ENCODE results near the gene PRPS1.

PRPS1 gene

DNA sequence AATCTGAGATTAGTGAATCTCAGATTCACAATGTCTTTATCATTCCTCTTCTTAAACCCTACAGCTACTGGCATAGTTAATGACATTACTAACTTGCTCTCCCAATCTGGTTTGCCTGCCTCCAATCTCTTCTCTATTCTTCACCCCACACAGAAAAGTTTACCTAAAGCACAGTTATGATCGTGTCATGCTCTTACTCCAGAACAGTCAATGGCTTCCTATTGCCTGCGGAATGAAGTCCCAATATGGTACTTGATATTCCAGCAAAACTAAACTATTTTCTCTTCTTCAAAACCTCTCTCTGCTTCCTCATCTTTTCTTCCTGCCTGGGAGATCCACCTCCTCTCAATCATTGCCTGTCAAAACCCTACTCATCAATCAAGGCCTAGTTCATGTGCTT, 3.4 kb upstream of the PRPS1 start:
- H3K4me1 ChIP-seq (ENCODE audit: low read length), result peaks cover 9% of the 10 kb centered on the region
- no peak overlapping the region for H3K27ac ChIP-seq (ENCODE audit: low read length)
- peaks cover 10% of the 10 kb centered on the region for H4K20me1 ChIP-seq (ENCODE audit: insufficient read depth, low read length)
- no peak overlapping the region for H3K9ac ChIP-seq (ENCODE audit: low read length)
- H3K27me3 ChIP-seq (ENCODE audit: low read depth, low read length), result no peaks in the 10 kb centered on the region
- TF ChIP-seq, protein P1, sequence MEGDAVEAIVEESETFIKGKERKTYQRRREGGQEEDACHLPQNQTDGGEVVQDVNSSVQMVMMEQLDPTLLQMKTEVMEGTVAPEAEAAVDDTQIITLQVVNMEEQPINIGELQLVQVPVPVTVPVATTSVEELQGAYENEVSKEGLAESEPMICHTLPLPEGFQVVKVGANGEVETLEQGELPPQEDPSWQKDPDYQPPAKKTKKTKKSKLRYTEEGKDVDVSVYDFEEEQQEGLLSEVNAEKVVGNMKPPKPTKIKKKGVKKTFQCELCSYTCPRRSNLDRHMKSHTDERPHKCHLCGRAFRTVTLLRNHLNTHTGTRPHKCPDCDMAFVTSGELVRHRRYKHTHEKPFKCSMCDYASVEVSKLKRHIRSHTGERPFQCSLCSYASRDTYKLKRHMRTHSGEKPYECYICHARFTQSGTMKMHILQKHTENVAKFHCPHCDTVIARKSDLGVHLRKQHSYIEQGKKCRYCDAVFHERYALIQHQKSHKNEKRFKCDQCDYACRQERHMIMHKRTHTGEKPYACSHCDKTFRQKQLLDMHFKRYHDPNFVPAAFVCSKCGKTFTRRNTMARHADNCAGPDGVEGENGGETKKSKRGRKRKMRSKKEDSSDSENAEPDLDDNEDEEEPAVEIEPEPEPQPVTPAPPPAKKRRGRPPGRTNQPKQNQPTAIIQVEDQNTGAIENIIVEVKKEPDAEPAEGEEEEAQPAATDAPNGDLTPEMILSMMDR (IDR thresholded peaks at IDR 0.05; ENCODE audit: low read depth, low read length), result no peak
- TF ChIP-seq EZH2phosphoT487 (IDR thresholded peaks at IDR 0.05; ENCODE audit: low read depth), result no peak
- H2AFZ ChIP-seq (ENCODE audit: low read depth, low read length), result no peak overlapping the region
- no peak overlapping the region for H3K4me2 ChIP-seq (ENCODE audit: low read length)
- H3K9me3 ChIP-seq (ENCODE audit: insufficient read depth, low read length), result no peaks in the 10 kb centered on the region
- H3K4me3 ChIP-seq (ENCODE audit: low read length), result no peak overlapping the region
- no peaks in the 10 kb centered on the region for H3K36me3 ChIP-seq (replicated peaks; ENCODE audit: low read depth, low read length)
- peaks cover 15% of the 10 kb centered on the region for H3K79me2 ChIP-seq (ENCODE audit: low read length)

DNA sequence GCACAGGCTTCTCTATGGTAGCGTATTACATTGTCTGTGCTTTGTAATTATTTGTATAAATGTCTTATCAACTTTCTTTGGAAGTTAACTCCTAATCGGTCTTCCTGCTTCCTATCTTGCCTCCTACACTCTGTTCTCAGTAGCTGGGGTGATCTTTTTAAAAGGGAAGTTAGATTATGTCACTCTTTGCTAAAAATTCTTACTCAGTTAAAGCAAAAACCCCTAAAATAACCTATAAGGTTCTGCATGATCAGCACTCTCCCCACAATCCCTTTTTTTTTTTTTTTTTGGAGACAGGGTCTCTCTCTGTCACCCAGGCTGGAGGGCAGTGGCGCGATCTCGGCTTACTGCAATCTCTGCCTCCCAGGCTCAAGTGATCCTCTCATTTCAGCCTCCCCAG, 2.6 kb upstream of the PRPS1 start:
- Histone ChIP-seq H3K4me2 (ENCODE audit: low read length) (no peak overlapping the region), H3K9ac (ENCODE audit: low read length) (no peak overlapping the region), H3K27ac (ENCODE audit: low read length) (no peak overlapping the region)

DNA sequence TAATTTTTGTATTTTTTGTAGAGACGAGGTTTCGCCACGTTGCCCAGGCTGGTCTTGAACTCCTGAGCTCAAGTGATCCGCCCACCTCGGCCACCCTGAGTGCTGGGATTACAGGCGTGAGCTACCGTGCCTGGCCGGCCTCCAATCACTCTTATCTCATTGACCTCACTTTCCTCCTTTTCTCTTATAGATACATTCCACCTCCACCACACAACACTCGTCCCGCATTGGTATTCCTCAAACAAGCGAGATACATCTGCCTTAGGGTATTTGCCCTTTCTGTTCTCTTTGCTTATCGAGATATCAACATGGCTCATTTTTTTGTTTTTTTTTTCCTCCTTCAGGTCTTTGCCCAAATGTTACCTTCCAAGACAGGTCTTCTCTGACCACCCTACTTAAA, 1.8 kb upstream of the PRPS1 start:
- no peaks in the 10 kb centered on the region for H3K36me3 ChIP-seq (replicated peaks; ENCODE audit: low read depth, low read length)
- H3K4me1 ChIP-seq (ENCODE audit: low read length), result peaks cover 15% of the 10 kb centered on the region
- no peak overlapping the region for H3K4me3 ChIP-seq (ENCODE audit: low read length)
- H3K4me2 ChIP-seq (ENCODE audit: low read length), result no peak overlapping the region
- H3K27me3 ChIP-seq (ENCODE audit: low read depth, low read length), result no peaks in the 10 kb centered on the region
- H3K27ac ChIP-seq (ENCODE audit: low read length), result no peak overlapping the region
- TF ChIP-seq, protein P1 (IDR thresholded peaks at IDR 0.05; ENCODE audit: low read depth, low read length), result no peak
- no peak for TF ChIP-seq EZH2phosphoT487 (IDR thresholded peaks at IDR 0.05; ENCODE audit: low read depth)
- no peaks in the 10 kb centered on the region for H3K9me3 ChIP-seq (ENCODE audit: insufficient read depth, low read length)
- no peak overlapping the region for H3K9ac ChIP-seq (ENCODE audit: low read length)
- H4K20me1 ChIP-seq (ENCODE audit: insufficient read depth, low read length), result peaks cover 19% of the 10 kb centered on the region
- peaks cover 31% of the 10 kb centered on the region for H3K79me2 ChIP-seq (ENCODE audit: low read length)
- H2AFZ ChIP-seq (ENCODE audit: low read depth, low read length), result no peak overlapping the region

More for the DNA sequence above, 2.6 kb upstream of the PRPS1 start:
- H4K20me1 ChIP-seq (ENCODE audit: insufficient read depth, low read length), result peaks cover 18% of the 10 kb centered on the region
- no peaks in the 10 kb centered on the region for H3K9me3 ChIP-seq (ENCODE audit: insufficient read depth, low read length)
- H3K4me1 ChIP-seq (ENCODE audit: low read length), result peaks cover 15% of the 10 kb centered on the region
- TF ChIP-seq, protein P1 (IDR thresholded peaks at IDR 0.05; ENCODE audit: low read depth, low read length), result no peak
- TF ChIP-seq EZH2phosphoT487 (IDR thresholded peaks at IDR 0.05; ENCODE audit: low read depth), result no peak
- peaks cover 24% of the 10 kb centered on the region for H3K79me2 ChIP-seq (ENCODE audit: low read length)
- H2AFZ ChIP-seq (ENCODE audit: low read depth, low read length), result no peak overlapping the region
- no peaks in the 10 kb centered on the region for H3K27me3 ChIP-seq (ENCODE audit: low read depth, low read length)
- H3K4me3 ChIP-seq (ENCODE audit: low read length), result no peak overlapping the region
- no peaks in the 10 kb centered on the region for H3K36me3 ChIP-seq (replicated peaks; ENCODE audit: low read depth, low read length)

DNA sequence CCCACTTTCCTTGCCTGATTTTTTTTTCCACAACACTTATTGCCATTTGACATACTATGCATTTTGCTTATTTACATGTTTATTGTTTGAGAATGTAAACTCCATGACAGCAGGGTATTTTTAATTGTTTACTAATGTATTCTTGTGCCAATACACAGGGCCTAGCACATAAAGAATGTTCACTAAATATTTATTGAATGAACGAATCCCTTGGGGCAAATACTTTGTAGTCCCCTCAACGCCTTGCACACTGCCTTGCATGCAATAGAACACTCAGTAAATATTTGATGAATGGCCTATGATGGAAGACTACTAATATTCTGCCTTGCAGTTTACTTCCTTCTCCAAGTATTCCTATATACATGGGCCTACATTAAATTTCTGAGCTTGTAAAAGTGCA, 1.4 kb upstream of the PRPS1 start:
- Histone ChIP-seq H3K4me2 (ENCODE audit: low read length) (no peak overlapping the region), H4K20me1 (ENCODE audit: insufficient read depth, low read length) (peaks cover 19% of the 10 kb centered on the region), H3K4me1 (ENCODE audit: low read length) (peaks cover 15% of the 10 kb centered on the region), H3K9ac (ENCODE audit: low read length) (no peak overlapping the region), H2AFZ (ENCODE audit: low read depth, low read length) (no peak overlapping the region), H3K4me3 (ENCODE audit: low read length) (no peak overlapping the region), H3K79me2 (ENCODE audit: low read length) (peaks cover 35% of the 10 kb centered on the region), H3K27ac (ENCODE audit: low read length) (no peak overlapping the region), H3K36me3 (replicated peaks; ENCODE audit: low read depth, low read length) (no peaks in the 10 kb centered on the region), H3K27me3 (ENCODE audit: low read depth, low read length) (no peaks in the 10 kb centered on the region), H3K9me3 (ENCODE audit: insufficient read depth, low read length) (no peaks in the 10 kb centered on the region)
- TF ChIP-seq, protein P1 (IDR thresholded peaks at IDR 0.05; ENCODE audit: low read depth, low read length), result no peak
- no peak for TF ChIP-seq EZH2phosphoT487 (IDR thresholded peaks at IDR 0.05; ENCODE audit: low read depth)
